GM12874 (cell line): ENCODE results near the gene CAPN2.

Source experiments
- CTCF ChIP-seq: IDR thresholded peaks from 2 replicates; pipeline ENCODE4 v1.5.1; 2011; ENCODE audit warnings: low read depth, mild to moderate bottlenecking, control low read depth, low read length, moderate library complexity; ENCODE audit not compliant: insufficient read depth

CAPN2 gene

DNA sequence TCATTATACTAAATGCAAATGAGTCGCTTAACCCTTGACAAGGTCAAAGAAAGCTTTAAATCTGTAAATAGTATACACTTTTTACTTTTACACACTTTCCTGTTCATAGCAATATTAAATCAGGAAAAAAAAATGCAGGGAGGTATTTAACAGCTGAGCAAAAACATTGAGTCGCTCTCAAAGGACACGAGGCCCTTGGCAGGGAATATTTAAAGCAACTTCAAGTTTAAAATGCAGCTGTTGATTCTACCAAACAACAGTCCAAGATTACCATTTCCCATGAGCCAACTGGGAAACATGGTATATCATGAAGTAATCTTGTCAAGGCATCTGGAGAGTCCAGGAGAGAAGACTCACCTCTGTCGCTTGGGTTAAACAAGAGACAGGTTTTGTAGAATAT lies 62.7 kb downstream of the CAPN2 start:
- TF ChIP-seq CTCF, result no peak

DNA sequence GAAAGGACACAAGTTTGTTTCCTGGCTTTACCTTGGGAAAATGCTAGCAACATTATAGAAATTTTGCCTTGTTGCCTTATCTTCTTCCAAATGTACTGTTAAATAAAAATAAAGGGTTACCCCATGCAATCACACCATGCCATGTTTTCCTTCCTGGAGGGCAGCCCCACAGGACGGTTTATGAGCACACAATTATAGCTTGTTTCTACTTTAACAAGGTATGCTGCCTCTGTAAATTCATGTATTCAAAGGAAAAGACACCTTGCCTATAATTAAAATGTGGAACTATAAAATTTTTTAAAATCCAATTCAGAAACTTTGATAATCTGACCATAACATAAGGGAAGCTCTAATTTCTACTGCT lies 63.4 kb downstream of the CAPN2 start:
- TF ChIP-seq CTCF, result no peak

GRCh38 chr1:223776075-223776814 lies 63.9 kb downstream of the CAPN2 start:
- TF ChIP-seq CTCF, result no peak

GRCh38 chr1:223776826-223777454 lies 64.6 kb downstream of the CAPN2 start:
- no peak for TF ChIP-seq CTCF

DNA sequence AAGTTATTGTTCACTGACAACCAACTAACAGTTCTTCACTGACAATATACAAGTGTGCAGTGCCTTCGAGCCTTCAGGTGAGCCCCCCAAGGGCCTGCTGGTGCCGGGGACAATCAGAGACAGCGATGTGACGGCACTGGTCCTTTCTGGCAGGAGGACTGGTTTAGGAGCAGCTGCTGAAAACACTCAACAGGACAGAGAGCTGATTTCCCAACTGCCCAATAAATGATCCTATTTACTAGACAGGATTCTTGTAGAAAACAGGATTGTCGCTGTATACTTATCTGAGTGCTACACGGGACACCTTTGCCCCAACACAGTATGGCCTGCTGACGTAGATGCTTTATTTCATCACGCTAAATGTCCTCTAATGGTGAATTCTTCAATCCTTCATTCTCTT lies 68.0 kb downstream of the CAPN2 start:
- TF ChIP-seq CTCF, result no peak

DNA sequence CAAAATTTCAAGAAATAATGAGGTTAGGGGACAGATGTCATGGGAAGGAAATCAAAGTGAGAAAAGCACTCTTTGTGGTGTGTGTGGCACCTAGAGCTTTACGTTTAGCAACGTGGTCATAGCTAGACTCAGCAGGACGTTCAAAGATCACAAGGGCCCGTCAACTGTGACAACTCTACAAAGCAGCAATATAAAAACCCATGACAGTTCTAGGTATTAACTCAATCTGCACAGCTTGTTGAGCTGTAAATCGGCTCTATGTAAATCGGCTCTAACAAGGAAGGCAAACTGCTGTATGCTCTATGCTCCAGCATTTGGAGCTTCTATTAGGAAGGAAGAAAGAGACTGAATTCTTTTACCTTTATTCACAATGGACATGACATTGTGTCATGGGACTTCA lies 68.6 kb downstream of the CAPN2 start:
- TF ChIP-seq CTCF, result no peak

DNA sequence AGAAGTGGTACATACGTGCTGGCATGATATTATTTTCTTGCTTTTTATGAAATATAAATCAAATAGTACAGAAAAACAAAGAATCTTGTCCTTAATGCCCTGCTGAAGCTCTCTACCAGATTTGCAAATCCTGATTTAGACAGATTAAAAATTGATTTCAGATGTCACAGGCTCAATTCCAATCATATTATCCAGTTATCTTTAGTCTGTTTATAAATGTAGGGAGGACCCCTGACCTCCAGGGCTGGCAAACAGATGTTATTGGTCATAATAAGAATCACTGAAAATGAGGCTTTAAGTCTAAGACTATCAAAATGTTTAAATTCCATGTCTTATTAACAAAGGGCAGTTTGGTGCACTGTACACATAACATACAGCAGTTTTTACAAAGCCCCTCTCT lies 71.3 kb downstream of the CAPN2 start:
- no peak for TF ChIP-seq CTCF
